Measurements from ENCODE around the gene RNF223.

DNA sequence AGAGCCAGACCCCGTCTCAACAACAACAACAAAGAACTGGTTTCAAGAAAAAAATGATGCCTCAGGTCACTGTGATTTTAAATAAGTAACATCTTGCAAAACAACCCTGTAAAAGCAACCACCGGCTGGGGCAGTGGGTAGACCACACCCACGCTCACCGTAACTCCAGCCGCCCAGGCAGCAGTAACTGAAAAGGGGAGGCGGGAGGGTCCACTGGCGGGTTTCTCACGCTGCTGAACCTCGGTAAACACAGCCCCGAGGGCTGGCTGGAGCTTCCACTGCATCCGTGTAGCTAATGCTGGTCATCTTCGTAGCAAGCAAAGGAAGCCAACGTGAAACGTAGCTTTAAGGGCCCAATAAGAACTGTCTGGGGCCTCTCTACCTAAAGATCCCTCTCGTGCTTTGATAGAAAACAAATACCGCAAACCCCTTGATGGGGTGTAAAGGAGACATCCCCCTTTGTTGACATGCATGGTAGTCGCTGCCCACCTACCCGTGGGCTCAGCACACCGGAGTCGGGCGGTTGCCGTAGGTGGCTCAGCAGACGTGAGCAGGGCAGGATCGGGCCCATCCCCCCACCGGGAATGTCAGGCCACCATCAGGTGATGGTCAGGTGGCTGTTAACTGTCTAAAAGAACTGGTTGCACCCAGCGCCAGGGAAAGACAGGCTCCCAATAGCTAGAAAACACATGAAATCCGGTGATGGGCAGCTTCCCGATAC lies 37.6 kb upstream of the RNF223 start:
- no peak for TF ChIP-seq POLR2AphosphoS5 (IDR thresholded peaks at IDR 0.05)
- TF ChIP-seq POLR2A (IDR thresholded peaks at IDR 0.05), result no peak

Data from spleen (tissue), 3 donors.